ENCODE results near the gene ITGA8. TPM values are rescaled to one million over a fixed set of nuclear protein-coding genes. Genes with fewer than 3 reads are reported as not detected.

Gene ITGA8
- total RNA-seq, 1 donor from 2014 or later = 0.37 TPM

DNA sequence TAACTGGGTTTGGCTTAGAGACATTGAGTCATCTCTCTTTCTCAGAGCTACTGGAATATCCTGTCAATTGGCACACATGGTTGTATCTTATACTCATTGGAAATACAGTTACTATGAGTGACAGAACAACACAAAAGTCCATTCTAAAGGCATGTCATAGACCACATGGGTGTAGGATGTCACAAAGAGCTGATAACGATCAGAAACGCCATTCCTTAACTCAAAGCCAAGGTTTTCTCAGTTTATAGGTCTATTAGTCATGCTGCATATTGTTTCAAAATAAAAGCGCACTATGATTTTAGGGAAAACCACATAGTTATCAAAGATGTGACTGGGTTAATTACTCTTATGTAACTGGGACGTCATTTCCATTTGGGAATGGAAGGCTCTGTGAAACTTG, 201.5 kb downstream of the ITGA8 start:
- Mint-ChIP-seq H3K36me3 (ENCODE audit: low read depth) (no peaks in the 10 kb centered on the region), H3K27ac (ENCODE audit: unreplicated experiment) (no peak overlapping the region), H3K9me3 (peaks cover 2% of the 10 kb centered on the region), H3K4me1 (no peaks in the 10 kb centered on the region), H3K4me3 (no peak overlapping the region), H3K27me3 (ENCODE audit: low read depth) (peaks cover 4% of the 10 kb centered on the region)
- TF ChIP-seq, protein P1, sequence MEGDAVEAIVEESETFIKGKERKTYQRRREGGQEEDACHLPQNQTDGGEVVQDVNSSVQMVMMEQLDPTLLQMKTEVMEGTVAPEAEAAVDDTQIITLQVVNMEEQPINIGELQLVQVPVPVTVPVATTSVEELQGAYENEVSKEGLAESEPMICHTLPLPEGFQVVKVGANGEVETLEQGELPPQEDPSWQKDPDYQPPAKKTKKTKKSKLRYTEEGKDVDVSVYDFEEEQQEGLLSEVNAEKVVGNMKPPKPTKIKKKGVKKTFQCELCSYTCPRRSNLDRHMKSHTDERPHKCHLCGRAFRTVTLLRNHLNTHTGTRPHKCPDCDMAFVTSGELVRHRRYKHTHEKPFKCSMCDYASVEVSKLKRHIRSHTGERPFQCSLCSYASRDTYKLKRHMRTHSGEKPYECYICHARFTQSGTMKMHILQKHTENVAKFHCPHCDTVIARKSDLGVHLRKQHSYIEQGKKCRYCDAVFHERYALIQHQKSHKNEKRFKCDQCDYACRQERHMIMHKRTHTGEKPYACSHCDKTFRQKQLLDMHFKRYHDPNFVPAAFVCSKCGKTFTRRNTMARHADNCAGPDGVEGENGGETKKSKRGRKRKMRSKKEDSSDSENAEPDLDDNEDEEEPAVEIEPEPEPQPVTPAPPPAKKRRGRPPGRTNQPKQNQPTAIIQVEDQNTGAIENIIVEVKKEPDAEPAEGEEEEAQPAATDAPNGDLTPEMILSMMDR (conservative IDR thresholded peaks at IDR 0.05) = no peak
- no peak for DNase-seq (ENCODE audit: low read depth, low spot score)

DNA sequence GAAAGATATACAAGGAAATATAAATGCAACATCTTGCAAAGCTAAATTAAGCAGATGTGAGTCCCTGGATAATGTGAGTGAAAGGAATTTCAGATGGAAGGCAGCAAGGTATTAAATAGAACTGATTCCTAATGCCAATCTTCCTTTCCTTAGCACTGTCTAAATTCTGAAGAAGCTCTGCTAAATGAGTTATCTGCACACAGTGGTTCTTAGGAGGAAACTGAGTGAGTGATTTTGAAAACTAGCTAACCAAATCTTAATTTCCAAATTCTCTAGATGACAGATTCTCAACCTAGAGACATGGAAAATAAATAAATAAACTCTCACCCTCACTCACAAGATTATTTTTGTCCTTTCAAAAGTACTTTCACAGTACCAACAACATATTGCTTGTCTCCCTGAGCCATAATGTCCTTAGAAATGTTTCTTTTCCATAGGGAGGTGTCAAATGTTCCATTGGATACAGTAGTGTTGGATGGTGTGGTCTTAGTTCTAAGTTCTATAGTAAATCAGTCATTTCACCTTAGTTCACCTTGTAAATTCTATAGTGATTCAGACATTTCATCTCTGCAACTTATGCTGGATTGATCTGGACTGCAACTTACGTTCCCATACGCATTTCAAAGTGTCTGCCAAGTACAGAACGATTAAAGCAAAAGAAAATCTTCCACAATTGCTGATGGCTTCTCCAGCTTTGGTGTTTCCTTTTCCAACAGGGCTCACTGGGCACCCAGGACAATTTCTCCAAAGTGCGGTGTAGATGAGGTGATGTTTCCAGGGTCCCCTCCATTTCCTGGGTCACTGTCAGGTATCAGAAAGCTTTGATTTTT, 203.3 kb downstream of the ITGA8 start:
- Mint-ChIP-seq H3K27me3 (ENCODE audit: low read depth) (peaks cover 4% of the 10 kb centered on the region), H3K27ac (ENCODE audit: unreplicated experiment) (no peak overlapping the region), H3K9me3 (peaks cover 2% of the 10 kb centered on the region), H3K36me3 (ENCODE audit: low read depth) (no peaks in the 10 kb centered on the region), H3K4me1 (no peaks in the 10 kb centered on the region), H3K4me3 (no peak overlapping the region)
- DNase-seq (ENCODE audit: low read depth, low spot score) = no peak
- TF ChIP-seq, protein P1 (conservative IDR thresholded peaks at IDR 0.05) = no peak

DNA sequence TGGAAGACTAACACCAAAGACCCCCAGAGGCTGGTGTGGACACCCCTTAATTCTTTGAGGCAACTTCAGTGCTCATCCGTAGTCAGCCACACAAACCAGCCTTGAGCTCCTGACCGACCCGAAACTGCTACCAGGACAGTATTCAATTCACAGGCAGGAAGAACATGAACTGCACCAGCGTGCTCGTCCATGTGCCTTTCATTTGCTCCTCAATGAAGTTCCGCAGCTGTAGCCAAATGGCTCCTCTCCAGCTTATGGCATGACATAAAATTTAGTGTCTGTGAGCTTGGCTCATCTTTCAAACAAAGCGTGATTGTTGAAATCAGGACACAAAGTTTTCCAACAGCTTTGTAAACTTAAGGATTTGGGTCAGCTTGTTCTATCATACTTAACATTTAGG, 204.5 kb downstream of the ITGA8 start:
- Mint-ChIP-seq H3K27ac (ENCODE audit: unreplicated experiment) (no peak overlapping the region), H3K4me3 (no peak overlapping the region), H3K9me3 (no peaks in the 10 kb centered on the region), H3K4me1 (no peaks in the 10 kb centered on the region), H3K27me3 (ENCODE audit: low read depth) (peaks cover under 1% of the 10 kb centered on the region), H3K36me3 (ENCODE audit: low read depth) (no peaks in the 10 kb centered on the region)
- TF ChIP-seq, protein P1 (conservative IDR thresholded peaks at IDR 0.05) = no peak
- no peak for DNase-seq (ENCODE audit: low read depth, low spot score)

DNA sequence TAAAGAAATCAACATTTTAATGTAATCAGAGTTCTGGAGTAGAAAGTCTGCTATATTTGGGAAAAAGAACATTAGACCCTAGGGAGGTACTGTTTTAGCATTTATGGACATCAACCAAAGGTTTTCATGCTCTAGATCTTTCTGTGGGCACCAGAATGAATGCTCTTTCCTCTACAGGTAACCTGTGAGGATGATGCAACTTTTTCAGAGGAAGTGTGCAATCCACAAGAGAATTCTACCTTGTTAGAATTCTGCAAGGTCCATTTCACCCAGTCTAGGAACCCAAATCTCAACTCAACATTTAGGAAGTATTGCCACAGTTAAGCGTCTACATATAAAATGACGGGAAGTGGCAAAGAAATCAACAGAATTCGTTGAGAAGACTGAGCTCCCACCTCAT, 208.8 kb downstream of the ITGA8 start:
- peaks cover 4% of the 10 kb centered on the region for H3K27me3 Mint-ChIP-seq (ENCODE audit: low read depth)
- H3K4me3 Mint-ChIP-seq = no peak overlapping the region
- TF ChIP-seq, protein P1 (conservative IDR thresholded peaks at IDR 0.05) = no peak
- H3K27ac Mint-ChIP-seq (ENCODE audit: unreplicated experiment) = no peak overlapping the region
- H3K4me1 Mint-ChIP-seq = no peaks in the 10 kb centered on the region
- H3K36me3 Mint-ChIP-seq (ENCODE audit: low read depth) = no peaks in the 10 kb centered on the region
- peaks cover 8% of the 10 kb centered on the region for H3K9me3 Mint-ChIP-seq
- DNase-seq (ENCODE audit: low read depth, low spot score) = no peak

DNA sequence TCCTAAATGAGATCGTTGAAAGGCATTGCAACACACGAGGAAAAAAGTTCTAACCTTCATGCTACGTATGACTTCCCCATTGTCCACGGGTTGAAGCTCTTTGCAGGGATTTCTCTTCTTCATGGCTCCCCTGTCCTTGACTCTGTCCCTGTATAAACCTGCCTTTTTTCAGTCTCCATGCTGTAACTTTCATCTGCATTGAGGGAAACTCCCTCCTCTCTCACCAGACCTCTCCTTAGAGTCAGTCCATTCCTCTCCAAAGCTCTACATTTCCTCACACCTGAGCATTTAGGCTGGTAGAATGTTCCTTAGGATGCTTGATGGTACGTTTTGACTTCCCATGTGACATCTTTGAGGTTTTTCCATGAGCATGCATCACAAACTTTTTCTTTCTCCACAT, 214.4 kb downstream of the ITGA8 start:
- no peak overlapping the region for H3K4me3 Mint-ChIP-seq
- peaks cover 8% of the 10 kb centered on the region for H3K9me3 Mint-ChIP-seq
- peaks cover 24% of the 10 kb centered on the region for H3K27me3 Mint-ChIP-seq (ENCODE audit: low read depth)
- no peak for DNase-seq (ENCODE audit: low read depth, low spot score)
- TF ChIP-seq, protein P1 (conservative IDR thresholded peaks at IDR 0.05) = no peak
- no peaks in the 10 kb centered on the region for H3K4me1 Mint-ChIP-seq
- no peaks in the 10 kb centered on the region for H3K36me3 Mint-ChIP-seq (ENCODE audit: low read depth)
- no peak overlapping the region for H3K27ac Mint-ChIP-seq (ENCODE audit: unreplicated experiment)

All from neural crest cell (in vitro differentiated cells).